Fibroblast of villous mesenchyme (primary cell): ENCODE results near the gene APCDD1L. TPM values are rescaled to one million over a fixed set of nuclear protein-coding genes. Genes with fewer than 3 reads are reported as not detected.
"Not testable (repeated sequence)": the region's sequence is repeated elsewhere in the genome, so short reads cannot be mapped to it uniquely, and the experiment has no call there.

Experiments used
- DNase-seq: peaks from one replicate; pipeline ENCODE4 v3.0.0-alpha.2; 2010; ENCODE audit warnings: low read depth
- H3K4me3 ChIP-seq: 2 replicates; pipeline ENCODE4 v1.5.1; 2011; ENCODE audit warnings: low read depth, mild to moderate bottlenecking, low read length
- CTCF ChIP-seq: IDR thresholded peaks from 2 replicates; pipeline ENCODE4 v1.5.1; 2012; ENCODE audit warnings: low read depth, mild to moderate bottlenecking, low read length; ENCODE audit not compliant: insufficient read depth
- total RNA-seq: library from RNA; depleted of rRNA; stranded (reverse); fragments of >200 nt; gene quantifications from 2 replicates; pipeline ENCODE4 v1.2.3, GENCODE V29; 2012

The APCDD1L gene
- total RNA-seq, 1 donor: 0.86 TPM

GRCh38 chr20:58508762-58509395, 6.3 kb downstream of the APCDD1L start:
- DNase-seq: no peak
- no peak for TF ChIP-seq CTCF
- H3K4me3 ChIP-seq: no peak overlapping the region

- not testable (repeated sequence) for DNase-seq, H3K4me3 ChIP-seq
Measured at GRCh38 chr20:58506999-58507398, 8.2 kb downstream of the APCDD1L start.

- DNase-seq: no peak
- TF ChIP-seq CTCF: no peak
- no peak overlapping the region for H3K4me3 ChIP-seq
Measured at GRCh38 chr20:58504566-58504965, 10.6 kb downstream of the APCDD1L start.

GRCh38 chr20:58503668-58504067, 11.5 kb downstream of the APCDD1L start:
- DNase-seq: no peak
- TF ChIP-seq CTCF: no peak
- no peak overlapping the region for H3K4me3 ChIP-seq

- H3K4me3 ChIP-seq: no peak overlapping the region
- TF ChIP-seq CTCF: no peak
Measured at GRCh38 chr20:58500256-58500655, 14.9 kb downstream of the APCDD1L start.

GRCh38 chr20:58498470-58499068, 16.6 kb downstream of the APCDD1L start:
- DNase-seq: no peak
- no peak for TF ChIP-seq CTCF
- H3K4me3 ChIP-seq: no peak overlapping the region

More at GRCh38 chr20:58500256-58500655, 14.9 kb downstream of the APCDD1L start:
- DNase-seq: no peak

GRCh38 chr20:58497724-58498469, 17.3 kb downstream of the APCDD1L start:
- H3K4me3 ChIP-seq: no peak overlapping the region
- no peak for DNase-seq
- TF ChIP-seq CTCF: no peak
